M059J (cell line): Measurements from ENCODE around the gene MAP6. TPM values are rescaled to one million over a fixed set of nuclear protein-coding genes. Genes with fewer than 3 reads are reported as not detected.
"Not testable (repeated sequence)": the region's sequence is repeated elsewhere in the genome, so short reads cannot be mapped to it uniquely, and the experiment has no call there.

Experiments used
- DNase-seq: peaks from one replicate; pipeline ENCODE4 v3.0.0-alpha.2; 2012; ENCODE audit warnings: low read depth
- total RNA-seq: library from RNA; depleted of rRNA; stranded (reverse); fragments of >200 nt; shearing (Covaris generic); gene quantifications from 2 replicates; pipeline ENCODE4 v1.2.3, GENCODE V29; 2014; rRNA removed

Gene MAP6
- 0.02 and 0.32 TPM in 2 replicates for total RNA-seq

- DNase-seq = peak; percentile 36
Observed at GRCh38 chr11:75668451-75669297, at the start of gene MAP6. TSS of gene MAP6 (minus strand) at chr11:75669038. CDS start at chr11:75668369, 669 bp downstream.

GRCh38 chr11:75717608-75718418 is 49.0 kb upstream of the MAP6 start, which contains the start of gene MOGAT2:
TSS of gene MOGAT2 (plus strand) at chr11:75717838. CDS start at chr11:75717889, 51 bp downstream.
- peak; percentile 37 for DNase-seq

- DNase-seq = no peak
Observed at GRCh38 chr11:75716659-75717058, 47.8 kb upstream of the MAP6 start.

- DNase-seq = no peak
Observed at GRCh38 chr11:75715688-75716087, 46.9 kb upstream of the MAP6 start.

GRCh38 chr11:75714211-75714610 is 45.4 kb upstream of the MAP6 start:
- no peak for DNase-seq

- peak; percentile 64 for DNase-seq
Observed at GRCh38 chr11:75706260-75706729, 37.5 kb upstream of the MAP6 start.

GRCh38 chr11:75705541-75705940 is 36.7 kb upstream of the MAP6 start:
- no peak for DNase-seq

- no peak for DNase-seq
Observed at GRCh38 chr11:75703695-75704237, 34.9 kb upstream of the MAP6 start.

GRCh38 chr11:75700940-75701339 is 32.1 kb upstream of the MAP6 start:
- no peak for DNase-seq

GRCh38 chr11:75697906-75698581 is 29.2 kb upstream of the MAP6 start:
- DNase-seq = peak; percentile 40

GRCh38 chr11:75691804-75692203 is 23.0 kb upstream of the MAP6 start:
- DNase-seq = no peak

- peak; percentile 42 for DNase-seq
Observed at GRCh38 chr11:75689863-75690609, 21.2 kb upstream of the MAP6 start.

- DNase-seq = not testable (repeated sequence)
Observed at GRCh38 chr11:75683856-75684255, 15.0 kb upstream of the MAP6 start.

- DNase-seq = no peak
Observed at GRCh38 chr11:75679566-75679965, 10.7 kb upstream of the MAP6 start.

GRCh38 chr11:75678620-75679259 is 9.9 kb upstream of the MAP6 start:
- no peak for DNase-seq

- no peak for DNase-seq
Observed at GRCh38 chr11:75677909-75678308, 9.1 kb upstream of the MAP6 start.

- no peak for DNase-seq
Observed at GRCh38 chr11:75677275-75677674, 8.4 kb upstream of the MAP6 start.

- peak; percentile 77 for DNase-seq
Observed at GRCh38 chr11:75673977-75674582, 5.2 kb upstream of the MAP6 start.

GRCh38 chr11:75667831-75668450 is 897 bp downstream of the MAP6 start:
- peak; percentile 40 for DNase-seq
